Stimulated activated CD4-positive, alpha-beta T cell treated with anti-CD3 and anti-CD28 coated beads, Interleukin-12 subunit alpha, Interleukin-12 subunit beta, amount 100 ng/mL, for 24 hours (primary cell): Measurements from ENCODE around the gene DNLZ.

Experiments used
- DNase-seq, 2 experiments: peaks; one replicate each; pipeline ENCODE4 v3.0.0-alpha.2; 2020; ENCODE audit warnings: low read depth in 2 of 2

Gene DNLZ

GRCh38 chr9:136317695-136318094 is 45.8 kb downstream of the DNLZ start:
- no peak for DNase-seq

GRCh38 chr9:136316896-136317676 is 46.5 kb downstream of the DNLZ start:
- no peak for DNase-seq

DNA sequence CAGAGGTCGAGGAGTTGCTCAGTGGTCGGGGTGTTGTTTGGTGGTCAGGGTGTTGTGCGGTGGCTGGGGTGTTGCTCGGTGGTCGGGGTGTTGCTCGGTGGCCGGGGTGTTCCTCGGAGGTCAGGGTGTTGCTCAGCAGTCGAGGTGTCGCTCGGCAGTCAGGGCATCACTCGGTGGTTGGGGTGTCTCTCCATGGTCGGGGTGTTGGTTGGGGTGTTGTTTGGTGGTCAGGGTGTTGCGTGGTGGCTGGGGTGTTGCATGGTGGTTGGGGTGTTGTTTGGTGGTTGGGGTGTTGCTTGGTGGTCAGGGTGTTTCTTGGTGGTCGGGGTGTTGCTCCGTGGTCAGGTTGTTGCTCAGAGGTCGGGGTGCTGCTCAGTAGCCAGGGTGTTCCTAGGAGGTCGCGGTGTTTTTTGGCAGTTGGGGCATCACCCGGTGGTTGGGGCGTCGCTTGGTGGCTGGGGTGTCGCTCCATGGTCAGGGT is 47.2 kb downstream of the DNLZ start:
- DNase-seq, result no peak

- no peak for DNase-seq
Measured at GRCh38 chr9:136314944-136315343, 48.6 kb downstream of the DNLZ start.

DNA sequence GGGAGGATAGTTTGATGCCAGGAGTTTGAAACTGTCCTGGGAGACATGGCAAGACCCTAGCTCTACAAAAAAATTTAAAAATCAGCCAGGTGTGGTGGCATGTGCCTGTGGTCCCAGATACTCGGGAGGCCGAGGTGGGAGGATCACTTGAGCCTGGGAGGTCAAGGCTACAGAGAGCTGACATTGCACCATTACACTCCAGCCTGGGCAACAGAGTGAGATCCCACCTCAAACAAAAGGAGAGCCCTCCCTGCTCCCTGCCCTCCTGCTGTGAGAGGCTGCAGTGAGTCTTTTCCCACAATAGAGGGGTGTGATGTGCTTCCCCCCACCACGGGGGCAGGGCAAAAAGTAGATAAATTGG is 49.5 kb downstream of the DNLZ start:
- DNase-seq, result no peak

- no peak for DNase-seq
Measured at GRCh38 chr9:136313111-136314055, 50.2 kb downstream of the DNLZ start.

GRCh38 chr9:136312436-136312835 is 51.1 kb downstream of the DNLZ start:
- peak in 1 of 2 experiments; percentile 21 for DNase-seq

DNA sequence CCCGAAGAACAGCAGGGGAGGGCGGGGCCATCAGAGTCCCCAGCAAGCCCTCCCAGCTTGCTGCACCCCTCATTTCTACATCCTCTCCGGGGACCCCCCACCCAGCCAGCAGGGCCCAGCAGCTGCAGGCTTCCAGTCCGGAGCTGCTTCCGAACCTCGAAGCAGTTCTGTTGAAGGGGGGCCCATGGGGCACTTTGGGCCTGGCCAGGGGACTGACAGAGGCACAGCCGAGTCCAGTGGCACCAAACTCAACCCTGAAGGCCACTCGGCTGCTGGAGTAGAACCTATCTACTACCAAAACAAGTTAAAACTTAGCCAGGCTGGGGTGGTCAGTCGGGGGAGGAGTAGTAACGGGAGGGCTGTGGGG is 51.6 kb downstream of the DNLZ start:
- DNase-seq, result no peak

- no peak for DNase-seq
Measured at GRCh38 chr9:136311051-136312008, 52.2 kb downstream of the DNLZ start.

- DNase-seq, result no peak
Measured at GRCh38 chr9:136310273-136311030, 53.1 kb downstream of the DNLZ start.

DNA sequence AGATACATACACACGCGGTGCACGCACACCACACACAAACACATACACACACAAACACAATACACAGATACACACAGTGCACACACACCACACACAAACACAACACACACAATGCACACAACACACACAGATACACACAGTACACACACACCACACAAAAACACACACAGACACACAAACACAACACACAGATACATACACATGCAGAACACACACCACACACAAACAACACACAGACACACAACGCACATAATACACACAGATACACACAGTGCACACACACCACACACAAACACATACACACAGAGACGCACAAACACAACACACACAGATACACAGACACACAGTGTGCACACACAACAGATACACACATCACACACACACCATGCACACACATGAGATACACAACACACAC is 53.7 kb downstream of the DNLZ start:
- DNase-seq, result no peak
